Upper lobe of right lung (tissue), 1 donor: ENCODE results near the gene KIAA0232. TPM values are rescaled to one million over a fixed set of nuclear protein-coding genes. Genes with fewer than 3 reads are reported as not detected.

Experiments used
- ATAC-seq: fragments of 200-7000 bp; cut with Tn5 transposase; one replicate; pipeline ENCODE4 v1.9.1; 2020; ENCODE audit warnings: mild to moderate bottlenecking, moderate library complexity
- DNase-seq: peaks from one replicate; pipeline ENCODE4 v3.0.0-alpha.2; 2020
- H3K27ac ChIP-seq: fragments of 200-600 bp; one replicate; pipeline ENCODE4 v1.8.0; 2022
- H3K27me3 ChIP-seq: fragments of 200-600 bp; one replicate; pipeline ENCODE4 v1.8.0; 2022; ENCODE audit warnings: mild to moderate bottlenecking
- H3K36me3 ChIP-seq: fragments of 200-600 bp; one replicate; pipeline ENCODE4 v1.8.0; 2022
- H3K4me1 ChIP-seq: fragments of 200-600 bp; one replicate; pipeline ENCODE4 v1.8.0; 2022
- H3K4me3 ChIP-seq: fragments of 200-600 bp; one replicate; pipeline ENCODE4 v1.8.0; 2022; ENCODE audit warnings: mild to moderate bottlenecking
- H3K9me3 ChIP-seq: fragments of 200-600 bp; one replicate; pipeline ENCODE4 v1.8.0; 2022
- CTCF ChIP-seq: fragments of 200-600 bp; IDR thresholded peaks from one replicate; pipeline ENCODE4 v1.8.0; 2022; ENCODE audit warnings: antibody characterized with exemption
- intact Hi-C: fragments of 100-400 bp; cut with DNase I; formaldehyde crosslinking; loops from one replicate; pipeline ENCODE4 v1.11.0; 2022
- total RNA-seq: library from RNA; stranded (reverse); fragmentation: NEBNext Ultra II Directional; extraction: Animal tissue kit (Norgen Biotek cat#: 25700); gene quantifications from one replicate; pipeline ENCODE4 v1.2.1, GENCODE V29; 2021
- donor health status: DM: no; HTN: yes; CAD: no; lungs with severe emphysema.

The KIAA0232 gene
- total RNA-seq, 1 donor from 2014 or later = 30.9 TPM

DNA sequence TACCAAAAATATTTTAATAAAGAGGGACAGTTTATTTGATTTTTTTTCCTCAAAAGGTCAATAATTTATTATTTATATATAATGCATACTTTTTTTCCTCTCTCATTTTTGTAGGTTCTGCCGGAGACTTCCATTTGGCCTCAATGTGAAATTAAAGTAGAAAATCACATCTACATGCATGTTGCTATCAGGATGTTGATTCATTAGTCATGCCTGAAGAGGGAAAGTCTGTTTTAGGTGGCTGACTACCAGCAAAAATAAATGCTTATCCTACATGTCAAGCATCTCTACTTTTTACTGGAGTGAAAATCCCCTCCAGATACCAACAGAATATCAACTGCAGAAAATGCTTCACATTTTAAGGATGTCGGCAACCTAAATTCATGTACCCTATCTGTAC, 41.5 kb downstream of the KIAA0232 start:
- Histone ChIP-seq H3K4me1 (no peaks in the 10 kb centered on the region), H3K4me3 (no peak overlapping the region), H3K9me3 (no peaks in the 10 kb centered on the region), H3K27me3 (no peaks in the 10 kb centered on the region), H3K27ac (no peak overlapping the region), H3K36me3 (peaks cover 22% of the 10 kb centered on the region)
- no peak for TF ChIP-seq CTCF
- ATAC-seq = no peak
- intact Hi-C loops = no loop called here
- DNase-seq = no peak

DNA sequence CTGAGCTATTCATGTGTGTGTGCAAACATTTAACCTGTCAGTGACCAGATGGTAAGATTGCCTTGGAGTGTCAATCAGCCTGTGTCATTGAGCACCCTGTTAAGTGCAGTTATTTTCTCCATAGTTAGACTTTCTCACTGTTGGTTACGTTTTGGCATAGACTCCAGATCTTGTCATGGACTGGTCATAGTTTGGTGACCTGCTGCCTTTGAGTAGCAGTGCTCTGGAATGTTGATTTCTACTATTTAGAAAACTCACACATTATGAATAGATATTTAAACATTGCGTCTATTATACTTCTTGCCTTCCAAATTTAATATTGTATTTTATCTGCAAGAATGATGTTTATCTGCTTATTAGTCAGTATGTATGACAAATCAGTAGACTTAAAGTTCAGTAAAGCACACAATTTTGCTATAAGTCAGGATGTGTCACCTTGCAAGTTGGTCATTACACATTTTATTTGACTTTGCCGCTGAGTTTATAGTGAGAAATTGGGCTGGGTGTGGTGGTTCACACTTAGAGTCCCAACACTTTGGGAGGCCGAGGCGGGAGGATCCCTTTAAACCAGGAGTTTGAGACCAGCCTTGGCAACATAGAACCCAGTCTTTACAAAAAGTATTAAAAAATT, 42.4 kb downstream of the KIAA0232 start:
- H3K36me3 ChIP-seq = peaks cover 28% of the 10 kb centered on the region
- TF ChIP-seq CTCF = no peak
- H3K27me3 ChIP-seq = no peaks in the 10 kb centered on the region
- ATAC-seq (no peak), DNase-seq (no peak)
- H3K4me3 ChIP-seq = no peak overlapping the region
- H3K9me3 ChIP-seq = no peaks in the 10 kb centered on the region
- no peak overlapping the region for H3K27ac ChIP-seq
- no peaks in the 10 kb centered on the region for H3K4me1 ChIP-seq
- intact Hi-C loops = no loop called here

DNA sequence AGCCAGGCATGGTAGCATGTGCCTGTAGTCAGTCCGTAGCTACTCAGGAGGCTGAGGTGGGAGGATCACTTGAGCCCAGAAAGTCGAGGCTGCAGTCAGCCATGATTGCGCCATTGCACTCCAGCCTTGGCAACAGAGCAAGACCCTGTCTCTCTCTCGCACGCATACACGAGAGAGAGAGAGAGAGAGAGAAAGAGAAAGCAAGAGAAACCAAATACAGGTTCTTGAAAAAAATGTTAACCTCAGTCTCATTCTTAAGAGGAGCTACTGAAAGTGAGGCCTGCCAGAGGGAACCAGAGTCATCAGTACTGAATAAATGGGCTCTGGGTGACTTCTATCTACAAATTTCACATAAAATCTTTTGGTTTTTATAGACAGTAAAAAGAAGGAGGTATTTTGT, 42.9 kb downstream of the KIAA0232 start:
- no peak for DNase-seq
- no peak overlapping the region for H3K27ac ChIP-seq
- H3K4me1 ChIP-seq = no peaks in the 10 kb centered on the region
- no peak for TF ChIP-seq CTCF
- H3K27me3 ChIP-seq = no peaks in the 10 kb centered on the region
- H3K4me3 ChIP-seq = no peak overlapping the region
- H3K36me3 ChIP-seq = peaks cover 30% of the 10 kb centered on the region
- H3K9me3 ChIP-seq = no peaks in the 10 kb centered on the region
- ATAC-seq = no peak
- intact Hi-C loops = no loop called here

- intact Hi-C loops = no loop called here
- ATAC-seq = no peak
- Histone ChIP-seq H3K4me3 (no peak overlapping the region), H3K4me1 (no peaks in the 10 kb centered on the region), H3K27me3 (no peaks in the 10 kb centered on the region), H3K9me3 (no peaks in the 10 kb centered on the region), H3K36me3 (peaks cover 46% of the 10 kb centered on the region), H3K27ac (no peak overlapping the region)
- DNase-seq = no peak
- no peak for TF ChIP-seq CTCF
Measured at GRCh38 chr4:6826781-6827508, 44.4 kb downstream of the KIAA0232 start.

- Histone ChIP-seq H3K27ac (no peak overlapping the region), H3K27me3 (no peaks in the 10 kb centered on the region), H3K9me3 (no peaks in the 10 kb centered on the region), H3K4me1 (no peaks in the 10 kb centered on the region), H3K4me3 (no peak overlapping the region), H3K36me3 (peaks cover 61% of the 10 kb centered on the region)
- DNase-seq (no peak), ATAC-seq (no peak)
- intact Hi-C loops = no loop called here
- no peak for TF ChIP-seq CTCF
Measured at GRCh38 chr4:6829086-6829485, 46.6 kb downstream of the KIAA0232 start.
